Upper lobe of left lung (tissue), 4 donors: ENCODE measurements around the gene SNAPC5.
A peak's percentile ranks its signal among the peaks of the same experiment; 100 is the strongest.

Source experiments
- POLR2A ChIP-seq, 4 donors: fragments of 450-650 bp; IDR thresholded peaks; one replicate each; pipeline ENCODE4 v1.5.1; 2016 to 2017; ENCODE audit warnings: antibody characterized with exemption in 4 of 4, mild to moderate bottlenecking in 2 of 4
- POLR2AphosphoS5 ChIP-seq, 2 donors: sonication (generic); formaldehyde crosslinking; IDR thresholded peaks; one replicate each; pipeline ENCODE4 v1.5.1; 2017; ENCODE audit warnings: antibody characterized with exemption in 2 of 2
- TF ChIP-seq, protein P1 (sequence below), 6 experiments: fragments of 450-650 bp in 4 of 6; fragments of 200-600 bp in 2 of 6; sonication (generic) in 2 of 6; IDR thresholded peaks; one replicate each; pipeline ENCODE4 v1.5.1; 2016 to 2019; ENCODE audit warnings: antibody characterized with exemption in 6 of 6

DNA sequence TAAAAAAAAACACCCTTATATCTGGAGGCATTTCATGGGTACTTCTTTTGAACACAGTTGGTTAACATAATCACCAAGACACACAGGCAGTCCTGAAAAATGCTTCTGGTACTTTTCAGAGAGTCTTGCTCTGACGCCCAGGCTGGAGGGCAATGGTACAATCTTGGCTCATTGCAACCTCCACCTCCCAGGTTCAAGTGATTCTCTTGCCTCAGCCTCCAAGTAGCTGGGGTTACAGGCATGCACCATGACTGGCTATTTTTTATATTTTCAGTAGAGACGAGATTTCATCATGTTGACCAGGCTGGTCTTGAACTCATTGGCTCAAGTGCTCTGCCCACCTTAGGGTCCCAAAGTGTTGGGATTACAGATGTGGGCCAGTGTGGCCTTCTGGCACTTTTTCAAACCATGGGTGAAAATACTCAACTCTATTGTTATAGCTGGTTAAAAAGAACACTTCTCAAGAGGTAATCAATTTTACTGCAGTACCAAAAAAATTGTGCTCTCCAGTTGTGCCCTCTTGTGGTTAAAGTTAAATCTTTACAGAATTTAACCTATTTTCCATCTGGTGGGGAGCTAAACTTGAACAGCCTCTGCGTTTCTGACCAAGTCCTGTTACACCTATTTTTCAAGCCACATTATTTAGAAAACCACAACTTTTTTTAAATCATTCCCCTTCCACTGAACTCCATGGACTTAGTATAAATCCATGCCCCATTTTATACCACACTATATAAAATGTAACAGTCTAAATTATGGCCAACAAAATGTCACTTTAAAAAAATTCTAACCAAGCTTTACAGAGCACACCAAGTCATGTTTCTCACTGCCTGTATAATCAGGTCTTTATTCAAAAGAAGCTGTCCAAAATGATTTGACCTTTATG, 1.2 kb upstream of the SNAPC5 start:
- TF ChIP-seq POLR2AphosphoS5 (IDR thresholded peaks at IDR 0.05) (no peak), POLR2A (IDR thresholded peaks at IDR 0.05) (no peak)
- TF ChIP-seq, protein P1, sequence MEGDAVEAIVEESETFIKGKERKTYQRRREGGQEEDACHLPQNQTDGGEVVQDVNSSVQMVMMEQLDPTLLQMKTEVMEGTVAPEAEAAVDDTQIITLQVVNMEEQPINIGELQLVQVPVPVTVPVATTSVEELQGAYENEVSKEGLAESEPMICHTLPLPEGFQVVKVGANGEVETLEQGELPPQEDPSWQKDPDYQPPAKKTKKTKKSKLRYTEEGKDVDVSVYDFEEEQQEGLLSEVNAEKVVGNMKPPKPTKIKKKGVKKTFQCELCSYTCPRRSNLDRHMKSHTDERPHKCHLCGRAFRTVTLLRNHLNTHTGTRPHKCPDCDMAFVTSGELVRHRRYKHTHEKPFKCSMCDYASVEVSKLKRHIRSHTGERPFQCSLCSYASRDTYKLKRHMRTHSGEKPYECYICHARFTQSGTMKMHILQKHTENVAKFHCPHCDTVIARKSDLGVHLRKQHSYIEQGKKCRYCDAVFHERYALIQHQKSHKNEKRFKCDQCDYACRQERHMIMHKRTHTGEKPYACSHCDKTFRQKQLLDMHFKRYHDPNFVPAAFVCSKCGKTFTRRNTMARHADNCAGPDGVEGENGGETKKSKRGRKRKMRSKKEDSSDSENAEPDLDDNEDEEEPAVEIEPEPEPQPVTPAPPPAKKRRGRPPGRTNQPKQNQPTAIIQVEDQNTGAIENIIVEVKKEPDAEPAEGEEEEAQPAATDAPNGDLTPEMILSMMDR (IDR thresholded peaks at IDR 0.05), result peak in 3 of 6 experiments; percentile 4 to 25 (median 20)
